Fibroblast of villous mesenchyme (primary cell): ENCODE measurements around the gene RLBP1. TPM values are rescaled to one million over a fixed set of nuclear protein-coding genes. Genes with fewer than 3 reads are reported as not detected.

Source experiments
- DNase-seq: peaks from one replicate; pipeline ENCODE4 v3.0.0-alpha.2; 2010; ENCODE audit warnings: low read depth
- H3K4me3 ChIP-seq: 2 replicates; pipeline ENCODE4 v1.5.1; 2011; ENCODE audit warnings: low read depth, mild to moderate bottlenecking, low read length
- CTCF ChIP-seq: IDR thresholded peaks from 2 replicates; pipeline ENCODE4 v1.5.1; 2012; ENCODE audit warnings: low read depth, mild to moderate bottlenecking, low read length; ENCODE audit not compliant: insufficient read depth
- total RNA-seq: library from RNA; depleted of rRNA; stranded (reverse); fragments of >200 nt; gene quantifications from 2 replicates; pipeline ENCODE4 v1.2.3, GENCODE V29; 2012

RLBP1 gene
- total RNA-seq, 1 donor: not detected

GRCh38 chr15:89217686-89218376 is 3.5 kb downstream of the RLBP1 start:
- no peak for TF ChIP-seq CTCF
- no peak overlapping the region for H3K4me3 ChIP-seq
- no peak for DNase-seq

GRCh38 chr15:89217031-89217430 is 4.3 kb downstream of the RLBP1 start:
- DNase-seq: no peak
- no peak for TF ChIP-seq CTCF
- no peak overlapping the region for H3K4me3 ChIP-seq

- no peak for TF ChIP-seq CTCF
- DNase-seq: no peak
- no peak overlapping the region for H3K4me3 ChIP-seq
Observed at GRCh38 chr15:89215627-89216026, 5.8 kb downstream of the RLBP1 start.

- DNase-seq: no peak
- TF ChIP-seq CTCF: no peak
- no peak overlapping the region for H3K4me3 ChIP-seq
Observed at GRCh38 chr15:89211678-89212170, 9.7 kb downstream of the RLBP1 start.

- TF ChIP-seq CTCF: no peak
- no peak overlapping the region for H3K4me3 ChIP-seq
- DNase-seq: no peak
Observed at GRCh38 chr15:89209057-89209456, 12.3 kb downstream of the RLBP1 start.

- no peak for TF ChIP-seq CTCF
- H3K4me3 ChIP-seq: no peak overlapping the region
- no peak for DNase-seq
Observed at GRCh38 chr15:89208256-89208655, 13.1 kb downstream of the RLBP1 start.

- H3K4me3 ChIP-seq: peak overlapping the region; percentile 40
- DNase-seq: peak; percentile 68
- peak; percentile 96 for TF ChIP-seq CTCF
Observed at GRCh38 chr15:89206908-89207331, 14.5 kb downstream of the RLBP1 start.
